PFSK-1 (cell line): Measurements from ENCODE around the gene SBK3.

Source experiments
- POLR2AphosphoS5 ChIP-seq: IDR thresholded peaks from 2 replicates; pipeline ENCODE4 v1.6.1; 2012; ENCODE audit warnings: low read depth, mild to moderate bottlenecking, control low read depth, low read length, moderate library complexity
- TAF1 ChIP-seq: IDR thresholded peaks from 2 replicates; pipeline ENCODE4 v1.6.1; 2012; ENCODE audit warnings: low read length, control low read depth, borderline replicate concordance; ENCODE audit not compliant: insufficient read depth

DNA sequence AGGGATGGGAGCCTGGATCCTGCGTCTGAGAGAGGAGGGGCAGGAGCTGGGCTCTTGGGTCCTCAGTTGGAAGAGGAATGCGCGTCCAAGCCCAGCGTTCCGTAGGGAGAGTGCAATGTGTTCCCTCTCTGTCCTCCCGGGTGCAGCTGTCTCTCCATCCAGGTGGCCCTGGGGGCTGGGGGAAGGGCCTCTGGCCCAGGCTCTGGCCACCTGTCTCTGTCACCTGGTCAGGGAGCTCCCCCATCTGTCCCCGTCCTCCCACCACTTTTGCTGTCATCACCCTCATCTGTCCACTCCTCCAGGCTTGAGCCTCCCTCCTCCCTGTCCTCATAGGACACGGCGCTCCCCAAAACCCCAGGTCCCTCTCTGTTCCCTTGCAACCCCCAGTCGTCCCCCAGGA is 4.7 kb downstream of the SBK3 start:
- TF ChIP-seq TAF1 = no peak
- TF ChIP-seq POLR2AphosphoS5 = no peak
